ENCODE data around the gene HTT. TPM values are rescaled to one million over a fixed set of nuclear protein-coding genes. Genes with fewer than 3 reads are reported as not detected.

HTT gene
- total RNA-seq, 1 experiment from 2014 or later = 85.4 TPM

- no peak for TF ChIP-seq HMGA2 (CRISPR knock-in tag; IDR thresholded peaks at IDR 0.05)
- TF ChIP-seq ATF1 (CRISPR knock-in tag; IDR thresholded peaks at IDR 0.05) = no peak
- no peak for TF ChIP-seq ZNF425 (CRISPR knock-in tag; conservative IDR thresholded peaks at IDR 0.05)
- no peak for TF ChIP-seq MLX (CRISPR knock-in tag; IDR thresholded peaks at IDR 0.05)
- no peak for TF ChIP-seq ZNF396 (CRISPR knock-in tag; IDR thresholded peaks at IDR 0.05; ENCODE audit: borderline replicate concordance)
- no peak for TF ChIP-seq NR1H2 (CRISPR knock-in tag; IDR thresholded peaks at IDR 0.05)
Observed at GRCh38 chr4:3082925-3083515, 8.5 kb downstream of the HTT start (continued).

GRCh38 chr4:3083732-3084131, 9.3 kb downstream of the HTT start:
- no peak for TF ChIP-seq CTCF (IDR thresholded peaks at IDR 0.05)
- TF ChIP-seq ZNF512 (CRISPR knock-in tag; IDR thresholded peaks at IDR 0.05; ENCODE audit: borderline replicate concordance) = no peak
- peaks cover 5% of the 10 kb centered on the region for H3K9me3 Mint-ChIP-seq
- H3K27me3 Mint-ChIP-seq (ENCODE audit: low read depth) = no peaks in the 10 kb centered on the region
- POLR2A ChIA-PET = no interaction called here
- no peak overlapping the region for H3K4me3 Mint-ChIP-seq
- CTCF ChIA-PET = no interaction called here
- no peak overlapping the region; the same call in 1 of the 2 replicates for H3K27ac Mint-ChIP-seq
- no peaks in the 10 kb centered on the region for H3K4me1 Mint-ChIP-seq
- DNase-seq (ENCODE audit: low spot score) (no peak), ATAC-seq (no peak)
- peaks cover 20% of the 10 kb centered on the region for H3K36me3 Mint-ChIP-seq

GRCh38 chr4:3085948-3086670, 11.6 kb downstream of the HTT start:
- peaks cover 33% of the 10 kb centered on the region for H3K36me3 Mint-ChIP-seq
- no peaks in the 10 kb centered on the region for H3K27me3 Mint-ChIP-seq (ENCODE audit: low read depth)
- ATAC-seq = no peak
- H3K4me3 Mint-ChIP-seq = no peak overlapping the region
- POLR2A ChIA-PET = no interaction called here
- DNase-seq (ENCODE audit: low spot score) = no peak
- peaks cover 5% of the 10 kb centered on the region for H3K9me3 Mint-ChIP-seq
- H3K27ac Mint-ChIP-seq = 0 out of 2 replicates have a peak overlapping the region, but pooled peaks have one; percentile 5
- CTCF ChIA-PET = no interaction called here
- H3K4me1 Mint-ChIP-seq = no peaks in the 10 kb centered on the region
- TF ChIP-seq ATF3 (CRISPR knock-in tag; conservative IDR thresholded peaks at IDR 0.05) (no peak), TP53 (CRISPR knock-in tag; IDR thresholded peaks at IDR 0.05) (no peak), USF2 (CRISPR knock-in tag; IDR thresholded peaks at IDR 0.05) (no peak), STAT6 (CRISPR knock-in tag; conservative IDR thresholded peaks at IDR 0.05; ENCODE audit: low read depth) (no peak), PRDM15 (CRISPR knock-in tag; IDR thresholded peaks at IDR 0.05) (no peak)

All from WTC11 (cell line).